Measurements from ENCODE around the gene ARHGAP10. TPM values are rescaled to one million over a fixed set of nuclear protein-coding genes. Genes with fewer than 3 reads are reported as not detected.
A peak's percentile ranks its signal among the peaks of the same experiment; 100 is the strongest.

ARHGAP10 gene
- total and polyA plus RNA-seq, 10 of the 15 experiments (the other 5 are each of a cell fraction or from before 2014, with no cell fraction given): 1.3 to 25.8 (median 17.2) TPM

DNA sequence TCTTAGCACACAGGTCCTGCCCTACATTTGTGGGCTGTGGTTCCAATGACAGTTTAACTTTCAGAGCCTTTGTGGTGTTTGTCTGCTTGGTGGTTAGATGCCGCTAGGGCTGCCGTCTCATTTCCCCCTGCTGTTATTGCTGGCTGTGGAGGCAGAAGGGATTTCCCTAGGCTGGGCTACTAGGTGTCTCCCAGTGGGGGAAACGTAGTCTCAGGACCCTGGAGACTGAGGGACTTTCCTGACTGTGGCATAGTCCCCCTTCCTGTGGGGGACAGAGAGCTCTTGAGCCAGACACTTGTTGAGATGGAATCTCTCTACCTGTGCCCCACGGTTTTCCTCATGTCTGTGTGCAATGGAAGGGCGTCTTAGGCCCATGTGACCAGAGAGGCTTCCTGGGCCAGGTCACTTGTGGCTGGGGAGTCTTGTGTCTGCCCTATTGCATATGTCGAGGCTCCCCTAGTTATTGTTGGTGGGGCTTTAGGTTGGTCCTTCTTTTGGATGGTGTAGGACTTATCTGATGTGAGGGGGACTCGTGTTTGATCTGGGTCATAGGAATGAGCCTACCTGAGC is 68.2 kb downstream of the ARHGAP10 start (continued):
- TF ChIP-seq, protein P1, sequence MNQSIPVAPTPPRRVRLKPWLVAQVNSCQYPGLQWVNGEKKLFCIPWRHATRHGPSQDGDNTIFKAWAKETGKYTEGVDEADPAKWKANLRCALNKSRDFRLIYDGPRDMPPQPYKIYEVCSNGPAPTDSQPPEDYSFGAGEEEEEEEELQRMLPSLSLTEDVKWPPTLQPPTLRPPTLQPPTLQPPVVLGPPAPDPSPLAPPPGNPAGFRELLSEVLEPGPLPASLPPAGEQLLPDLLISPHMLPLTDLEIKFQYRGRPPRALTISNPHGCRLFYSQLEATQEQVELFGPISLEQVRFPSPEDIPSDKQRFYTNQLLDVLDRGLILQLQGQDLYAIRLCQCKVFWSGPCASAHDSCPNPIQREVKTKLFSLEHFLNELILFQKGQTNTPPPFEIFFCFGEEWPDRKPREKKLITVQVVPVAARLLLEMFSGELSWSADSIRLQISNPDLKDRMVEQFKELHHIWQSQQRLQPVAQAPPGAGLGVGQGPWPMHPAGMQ (IDR thresholded peaks at IDR 0.05; ENCODE audit: borderline replicate concordance): peak; percentile 57; the same call in 1 of the 2 replicates
- TF ChIP-seq, protein P2, sequence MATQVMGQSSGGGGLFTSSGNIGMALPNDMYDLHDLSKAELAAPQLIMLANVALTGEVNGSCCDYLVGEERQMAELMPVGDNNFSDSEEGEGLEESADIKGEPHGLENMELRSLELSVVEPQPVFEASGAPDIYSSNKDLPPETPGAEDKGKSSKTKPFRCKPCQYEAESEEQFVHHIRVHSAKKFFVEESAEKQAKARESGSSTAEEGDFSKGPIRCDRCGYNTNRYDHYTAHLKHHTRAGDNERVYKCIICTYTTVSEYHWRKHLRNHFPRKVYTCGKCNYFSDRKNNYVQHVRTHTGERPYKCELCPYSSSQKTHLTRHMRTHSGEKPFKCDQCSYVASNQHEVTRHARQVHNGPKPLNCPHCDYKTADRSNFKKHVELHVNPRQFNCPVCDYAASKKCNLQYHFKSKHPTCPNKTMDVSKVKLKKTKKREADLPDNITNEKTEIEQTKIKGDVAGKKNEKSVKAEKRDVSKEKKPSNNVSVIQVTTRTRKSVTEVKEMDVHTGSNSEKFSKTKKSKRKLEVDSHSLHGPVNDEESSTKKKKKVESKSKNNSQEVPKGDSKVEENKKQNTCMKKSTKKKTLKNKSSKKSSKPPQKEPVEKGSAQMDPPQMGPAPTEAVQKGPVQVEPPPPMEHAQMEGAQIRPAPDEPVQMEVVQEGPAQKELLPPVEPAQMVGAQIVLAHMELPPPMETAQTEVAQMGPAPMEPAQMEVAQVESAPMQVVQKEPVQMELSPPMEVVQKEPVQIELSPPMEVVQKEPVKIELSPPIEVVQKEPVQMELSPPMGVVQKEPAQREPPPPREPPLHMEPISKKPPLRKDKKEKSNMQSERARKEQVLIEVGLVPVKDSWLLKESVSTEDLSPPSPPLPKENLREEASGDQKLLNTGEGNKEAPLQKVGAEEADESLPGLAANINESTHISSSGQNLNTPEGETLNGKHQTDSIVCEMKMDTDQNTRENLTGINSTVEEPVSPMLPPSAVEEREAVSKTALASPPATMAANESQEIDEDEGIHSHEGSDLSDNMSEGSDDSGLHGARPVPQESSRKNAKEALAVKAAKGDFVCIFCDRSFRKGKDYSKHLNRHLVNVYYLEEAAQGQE (IDR thresholded peaks at IDR 0.05; ENCODE audit: low read depth, low read length): no peak
- TF ChIP-seq SIX5 (IDR thresholded peaks at IDR 0.05; ENCODE audit: low read depth, low read length, severe bottlenecking) (no peak), CBFB (IDR thresholded peaks at IDR 0.05; ENCODE audit: low read depth) (peak; percentile 96), PAX5 (IDR thresholded peaks at IDR 0.05; ENCODE audit: borderline replicate concordance, low read depth, low read length) (peak; percentile 97), ESRRA (IDR thresholded peaks at IDR 0.05; ENCODE audit: low read length) (no peak), IKZF2 (IDR thresholded peaks at IDR 0.05) (peak; percentile 97 to 98), ZNF384 (IDR thresholded peaks at IDR 0.05; ENCODE audit: borderline replicate concordance, low read depth, low read length) (no peak), HDGF (IDR thresholded peaks at IDR 0.05) (peak; percentile 64), JUND (IDR thresholded peaks at IDR 0.05; ENCODE audit: low read depth, low read length) (peak; percentile 40; the same call in 1 of the 2 replicates), MEF2B (IDR thresholded peaks at IDR 0.05; ENCODE audit: partially characterized antibody, poor library complexity, severe bottlenecking) (peak; percentile 93), POLR2AphosphoS5 (IDR thresholded peaks at IDR 0.05; ENCODE audit: low read length) (peak; percentile 59), MEF2A (IDR thresholded peaks at IDR 0.05; ENCODE audit: insufficient read depth, low read depth, low read length) (peak; percentile 75), MTA3 (IDR thresholded peaks at IDR 0.05; ENCODE audit: borderline replicate concordance, low read length) (peak; percentile 93; the same call in 1 of the 2 replicates), MTA2 (IDR thresholded peaks at IDR 0.05; ENCODE audit: low read depth) (peak; percentile 92), ZSCAN29 (IDR thresholded peaks at IDR 0.05) (no peak), STAT3 (IDR thresholded peaks at IDR 0.05; ENCODE audit: low read depth, low read length) (no peak), ETV6 (conservative IDR thresholded peaks at IDR 0.05 in 1 of 2, IDR thresholded peaks at IDR 0.05 in 1 of 2; ENCODE audit: borderline replicate concordance in 1 of 2, low read depth in 1 of 2) (peak in 1 of 2 experiments; percentile 82; a peak in 2 of 4 replicates), RUNX3 (IDR thresholded peaks at IDR 0.05; ENCODE audit: low read length) (peak; percentile 99)
- TF ChIP-seq, protein P3, sequence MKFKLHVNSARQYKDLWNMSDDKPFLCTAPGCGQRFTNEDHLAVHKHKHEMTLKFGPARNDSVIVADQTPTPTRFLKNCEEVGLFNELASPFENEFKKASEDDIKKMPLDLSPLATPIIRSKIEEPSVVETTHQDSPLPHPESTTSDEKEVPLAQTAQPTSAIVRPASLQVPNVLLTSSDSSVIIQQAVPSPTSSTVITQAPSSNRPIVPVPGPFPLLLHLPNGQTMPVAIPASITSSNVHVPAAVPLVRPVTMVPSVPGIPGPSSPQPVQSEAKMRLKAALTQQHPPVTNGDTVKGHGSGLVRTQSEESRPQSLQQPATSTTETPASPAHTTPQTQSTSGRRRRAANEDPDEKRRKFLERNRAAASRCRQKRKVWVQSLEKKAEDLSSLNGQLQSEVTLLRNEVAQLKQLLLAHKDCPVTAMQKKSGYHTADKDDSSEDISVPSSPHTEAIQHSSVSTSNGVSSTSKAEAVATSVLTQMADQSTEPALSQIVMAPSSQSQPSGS (IDR thresholded peaks at IDR 0.05; ENCODE audit: low read length): peak; percentile 96
- TF ChIP-seq, protein P4, sequence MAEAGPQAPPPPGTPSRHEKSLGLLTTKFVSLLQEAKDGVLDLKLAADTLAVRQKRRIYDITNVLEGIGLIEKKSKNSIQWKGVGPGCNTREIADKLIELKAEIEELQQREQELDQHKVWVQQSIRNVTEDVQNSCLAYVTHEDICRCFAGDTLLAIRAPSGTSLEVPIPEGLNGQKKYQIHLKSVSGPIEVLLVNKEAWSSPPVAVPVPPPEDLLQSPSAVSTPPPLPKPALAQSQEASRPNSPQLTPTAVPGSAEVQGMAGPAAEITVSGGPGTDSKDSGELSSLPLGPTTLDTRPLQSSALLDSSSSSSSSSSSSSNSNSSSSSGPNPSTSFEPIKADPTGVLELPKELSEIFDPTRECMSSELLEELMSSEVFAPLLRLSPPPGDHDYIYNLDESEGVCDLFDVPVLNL (IDR thresholded peaks at IDR 0.05; ENCODE audit: low read depth, low read length): no peak
- TF ChIP-seq, protein P5, sequence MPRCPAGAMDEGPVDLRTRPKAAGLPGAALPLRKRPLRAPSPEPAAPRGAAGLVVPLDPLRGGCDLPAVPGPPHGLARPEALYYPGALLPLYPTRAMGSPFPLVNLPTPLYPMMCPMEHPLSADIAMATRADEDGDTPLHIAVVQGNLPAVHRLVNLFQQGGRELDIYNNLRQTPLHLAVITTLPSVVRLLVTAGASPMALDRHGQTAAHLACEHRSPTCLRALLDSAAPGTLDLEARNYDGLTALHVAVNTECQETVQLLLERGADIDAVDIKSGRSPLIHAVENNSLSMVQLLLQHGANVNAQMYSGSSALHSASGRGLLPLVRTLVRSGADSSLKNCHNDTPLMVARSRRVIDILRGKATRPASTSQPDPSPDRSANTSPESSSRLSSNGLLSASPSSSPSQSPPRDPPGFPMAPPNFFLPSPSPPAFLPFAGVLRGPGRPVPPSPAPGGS (IDR thresholded peaks at IDR 0.05; ENCODE audit: borderline replicate concordance, insufficient read depth, low read depth, low read length, poor library complexity, severe bottlenecking): peak; percentile 88

All from GM12878 (cell line).